CD4-positive, alpha-beta T cell treated with Interleukin-17A for 4 hours (primary cell): ENCODE results near the gene RTL5.

Experiments used
- DNase-seq: peaks from one replicate; pipeline ENCODE4 v3.0.0-alpha.2; 2020; ENCODE audit warnings: mixed read lengths

Gene RTL5

GRCh38 chrX:72107841-72108595 is 23.7 kb downstream of the RTL5 start:
- DNase-seq, result no peak

DNA sequence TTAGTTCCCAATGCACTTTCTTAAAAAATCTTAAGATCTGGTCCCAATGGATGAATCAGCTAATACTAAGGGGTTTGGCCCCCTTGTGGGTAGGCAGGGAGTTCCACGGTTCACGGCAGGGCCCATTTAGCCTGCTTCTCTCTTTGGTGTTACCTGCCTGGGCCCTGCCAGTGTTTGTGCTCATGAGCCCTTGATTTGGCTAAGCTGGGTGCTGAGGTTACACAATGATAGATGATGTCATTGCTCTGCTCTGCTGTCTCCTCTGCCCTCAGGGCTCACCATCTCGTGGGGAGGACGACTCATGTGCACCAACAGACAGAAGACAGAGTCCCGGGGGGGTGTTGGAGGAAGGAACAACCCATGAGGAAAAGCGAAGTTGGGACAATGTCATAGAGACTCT is 24.4 kb downstream of the RTL5 start:
- peak; percentile 50 for DNase-seq

DNA sequence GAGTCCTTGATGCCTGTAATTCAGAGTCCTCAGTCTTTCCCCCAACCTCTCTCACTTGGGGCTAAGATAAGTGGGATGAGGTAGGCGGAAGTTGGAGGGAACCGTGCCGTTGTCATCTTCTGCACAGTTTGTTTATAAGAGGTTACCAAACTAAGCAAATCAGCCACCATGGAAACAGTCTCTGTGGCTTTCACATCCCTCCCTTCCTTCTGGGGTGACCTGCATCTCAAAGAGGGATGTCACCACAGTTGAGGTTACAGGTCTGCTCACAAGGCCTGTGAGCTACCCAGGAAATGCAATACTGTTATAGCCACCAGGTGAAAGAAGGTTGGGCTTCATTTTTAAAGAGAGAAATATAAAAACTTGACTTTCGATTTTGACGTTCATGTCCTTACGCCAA is 26.3 kb downstream of the RTL5 start:
- peak; percentile 49 for DNase-seq

GRCh38 chrX:72102760-72103159 is 29.0 kb downstream of the RTL5 start:
- no peak for DNase-seq

- no peak for DNase-seq
These were observed 29.6 kb downstream of the RTL5 start for GRCh38 chrX:72102126-72102525.

GRCh38 chrX:72101597-72102037 is 30.1 kb downstream of the RTL5 start:
- DNase-seq, result no peak

GRCh38 chrX:72100824-72101351 is 30.8 kb downstream of the RTL5 start:
- DNase-seq, result peak; percentile 71

GRCh38 chrX:72100051-72100755 is 31.5 kb downstream of the RTL5 start:
- peak; percentile 19 for DNase-seq

GRCh38 chrX:72097098-72097497 is 34.6 kb downstream of the RTL5 start:
- no peak for DNase-seq

- DNase-seq, result no peak
These were observed 36.3 kb downstream of the RTL5 start for GRCh38 chrX:72095370-72095769.

DNA sequence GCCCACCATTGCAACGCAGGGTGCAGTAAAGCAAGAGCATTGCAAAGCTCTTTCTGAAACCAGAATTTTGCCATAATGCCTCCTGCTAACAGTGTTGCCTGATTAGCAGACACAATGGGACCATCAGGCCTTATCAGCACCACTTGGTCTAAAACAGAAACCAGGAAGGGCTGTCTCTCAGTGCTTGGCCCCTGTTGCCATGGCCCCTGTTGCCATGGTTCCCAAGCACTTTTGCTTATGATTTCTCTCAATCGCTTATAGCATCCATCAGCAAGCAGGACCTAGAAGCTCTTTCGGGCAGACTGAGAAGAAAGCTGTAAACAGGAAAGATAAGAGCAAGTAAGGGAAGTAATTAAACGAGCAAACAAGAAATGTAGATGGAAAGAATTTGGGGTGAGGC is 36.8 kb downstream of the RTL5 start:
- DNase-seq, result peak; percentile 68

GRCh38 chrX:72089254-72089653 is 42.5 kb downstream of the RTL5 start:
- no peak for DNase-seq

DNA sequence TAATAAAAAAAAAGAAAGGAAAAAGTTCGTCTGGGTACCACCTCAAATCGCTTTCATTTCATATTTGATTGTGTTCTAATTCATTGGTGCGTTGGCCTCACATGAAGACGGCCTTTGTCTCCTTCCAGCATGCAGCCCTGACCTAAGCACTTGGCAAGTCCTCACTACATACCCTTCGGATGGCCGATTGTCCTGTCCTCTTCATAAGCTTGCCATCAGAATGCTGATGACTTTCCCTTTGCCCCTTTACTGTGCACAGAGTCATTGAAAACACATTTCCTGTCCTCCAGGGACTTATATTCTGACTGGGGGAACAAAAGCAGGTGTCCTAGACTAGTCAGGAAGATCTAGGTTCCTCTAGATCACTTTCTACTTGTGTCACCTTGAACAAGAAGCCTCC is 43.0 kb downstream of the RTL5 start:
- DNase-seq, result no peak

GRCh38 chrX:72086995-72087394 is 44.7 kb downstream of the RTL5 start:
- no peak for DNase-seq

DNA sequence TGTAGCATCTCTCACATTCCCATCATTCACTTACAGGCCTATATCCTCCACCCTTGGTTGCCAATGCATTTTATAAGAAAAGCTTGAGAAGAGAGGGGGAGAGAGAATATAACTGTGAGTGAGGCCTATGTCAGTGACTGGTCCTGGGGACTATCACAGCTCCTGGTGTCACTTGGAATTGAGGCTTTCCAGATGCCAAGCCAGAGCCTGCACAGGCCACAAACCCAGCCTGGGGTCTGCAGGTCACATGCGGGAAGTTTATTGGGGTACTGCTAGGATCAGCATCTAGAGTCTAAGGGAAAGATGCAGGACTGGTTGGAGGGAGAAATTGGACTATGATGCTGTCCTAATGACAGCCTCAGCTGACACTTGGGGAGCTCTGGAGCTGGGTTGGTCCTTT is 47.6 kb downstream of the RTL5 start:
- no peak for DNase-seq

- no peak for DNase-seq
These were observed 48.4 kb downstream of the RTL5 start for GRCh38 chrX:72083291-72083690.

DNA sequence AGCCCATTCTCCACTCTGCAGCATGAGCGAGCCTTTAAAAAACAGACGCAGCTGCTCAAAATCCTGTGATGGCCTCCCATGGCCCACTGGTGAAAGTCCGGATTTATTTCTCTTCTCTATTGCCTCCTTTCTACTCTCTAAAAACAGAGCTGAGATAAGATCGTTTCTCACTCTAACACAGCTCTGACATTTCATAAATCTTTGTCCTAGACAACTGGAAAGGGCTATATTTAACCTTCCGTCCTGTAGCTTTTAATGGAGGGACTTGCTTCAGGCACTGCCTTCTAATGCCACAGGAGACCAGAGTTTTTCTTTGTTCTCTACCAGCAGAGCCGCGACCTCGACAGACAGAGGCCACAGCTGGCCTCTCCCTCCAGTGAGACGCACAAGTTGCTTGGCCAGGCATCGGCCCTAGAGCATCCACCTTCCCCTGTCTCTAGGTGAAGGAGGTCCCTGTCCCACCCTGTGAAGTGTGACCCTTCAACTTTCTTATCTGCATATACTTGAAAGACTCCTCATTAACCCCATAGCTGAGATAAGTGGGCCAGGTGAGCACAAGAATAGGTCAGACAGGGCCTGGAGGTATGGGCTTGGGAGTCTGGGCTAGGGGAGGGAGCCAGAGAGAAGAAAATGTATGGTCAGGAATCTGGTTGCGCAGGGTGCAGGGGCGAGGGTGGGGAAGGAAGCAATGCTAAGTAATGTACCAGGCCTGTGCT is 50.0 kb downstream of the RTL5 start:
- no peak for DNase-seq

GRCh38 chrX:72080800-72081199 is 50.9 kb downstream of the RTL5 start:
- DNase-seq, result no peak

DNA sequence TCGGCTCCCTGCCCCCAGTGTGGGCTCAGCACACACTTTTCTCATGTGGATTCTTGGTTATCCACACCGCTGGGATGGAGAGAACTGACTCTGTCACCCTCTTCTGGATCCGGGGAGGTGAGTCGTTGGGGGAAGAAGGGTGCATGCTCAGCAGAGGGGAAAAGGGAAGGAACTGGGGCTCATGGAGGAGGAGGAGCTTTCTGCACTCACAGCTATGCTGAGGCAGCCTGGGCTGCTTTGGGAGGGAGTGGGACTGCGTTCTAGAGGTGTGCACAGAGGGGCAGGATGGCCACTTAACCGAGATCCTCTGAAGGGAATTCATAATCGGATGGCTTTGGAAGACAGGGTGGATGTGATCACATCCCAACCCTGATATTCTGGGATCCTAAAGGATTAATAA is 51.6 kb downstream of the RTL5 start:
- DNase-seq, result no peak

- DNase-seq, result no peak
These were observed 52.1 kb downstream of the RTL5 start for GRCh38 chrX:72079607-72080006.

DNA sequence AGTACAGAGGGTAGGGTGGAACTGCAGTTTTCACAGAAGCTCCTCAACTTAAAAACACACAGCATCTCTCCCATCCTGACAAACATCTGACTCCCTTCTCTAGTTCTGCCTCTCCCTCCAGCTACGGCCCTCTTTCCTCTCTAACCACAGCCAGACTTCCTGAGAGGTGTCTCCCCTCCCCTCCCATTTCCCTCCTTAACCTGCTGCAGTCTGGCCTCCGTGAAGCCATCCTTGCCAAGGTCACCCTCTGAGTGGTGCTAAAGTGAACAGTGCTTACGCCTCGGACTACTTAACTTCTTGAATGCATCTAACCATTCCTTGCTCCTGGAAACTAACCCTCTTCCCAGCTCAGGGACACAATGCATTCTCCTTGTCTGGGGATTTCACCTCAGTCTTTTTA is 53.3 kb downstream of the RTL5 start:
- DNase-seq, result no peak
